ENCODE measurements around the gene RASIP1.
"Not testable (repeated sequence)": the region's sequence is repeated elsewhere in the genome, so short reads cannot be mapped to it uniquely, and the experiment has no call there.

The RASIP1 gene

GRCh38 chr19:48734625-48735024 is 5.8 kb downstream of the RASIP1 start:
- DNase-seq (ENCODE audit: low read depth): no peak

DNA sequence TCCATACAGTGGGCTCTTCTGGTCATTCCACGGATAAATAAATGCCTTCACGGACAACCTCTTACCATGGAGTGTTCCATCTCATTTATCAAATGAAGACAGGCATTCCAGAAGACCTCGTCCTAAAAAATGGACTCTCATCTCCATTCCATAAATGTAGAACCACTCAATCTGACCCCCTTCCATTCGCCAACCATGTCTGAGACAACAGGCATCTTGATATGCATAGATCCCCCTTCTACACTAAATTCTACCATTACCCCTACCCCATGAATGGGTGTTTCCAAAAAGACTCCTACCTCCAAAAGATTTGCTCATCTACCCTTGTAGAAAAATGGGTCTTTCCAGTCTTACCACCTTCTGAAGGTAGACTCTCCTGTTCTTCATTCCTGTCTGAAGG is 9.0 kb downstream of the RASIP1 start:
- DNase-seq (ENCODE audit: low read depth): no peak

GRCh38 chr19:48728911-48729664 is 11.3 kb downstream of the RASIP1 start:
- DNase-seq (ENCODE audit: low read depth): no peak

GRCh38 chr19:48726556-48726955 is 13.9 kb downstream of the RASIP1 start:
- DNase-seq (ENCODE audit: low read depth): no peak

DNA sequence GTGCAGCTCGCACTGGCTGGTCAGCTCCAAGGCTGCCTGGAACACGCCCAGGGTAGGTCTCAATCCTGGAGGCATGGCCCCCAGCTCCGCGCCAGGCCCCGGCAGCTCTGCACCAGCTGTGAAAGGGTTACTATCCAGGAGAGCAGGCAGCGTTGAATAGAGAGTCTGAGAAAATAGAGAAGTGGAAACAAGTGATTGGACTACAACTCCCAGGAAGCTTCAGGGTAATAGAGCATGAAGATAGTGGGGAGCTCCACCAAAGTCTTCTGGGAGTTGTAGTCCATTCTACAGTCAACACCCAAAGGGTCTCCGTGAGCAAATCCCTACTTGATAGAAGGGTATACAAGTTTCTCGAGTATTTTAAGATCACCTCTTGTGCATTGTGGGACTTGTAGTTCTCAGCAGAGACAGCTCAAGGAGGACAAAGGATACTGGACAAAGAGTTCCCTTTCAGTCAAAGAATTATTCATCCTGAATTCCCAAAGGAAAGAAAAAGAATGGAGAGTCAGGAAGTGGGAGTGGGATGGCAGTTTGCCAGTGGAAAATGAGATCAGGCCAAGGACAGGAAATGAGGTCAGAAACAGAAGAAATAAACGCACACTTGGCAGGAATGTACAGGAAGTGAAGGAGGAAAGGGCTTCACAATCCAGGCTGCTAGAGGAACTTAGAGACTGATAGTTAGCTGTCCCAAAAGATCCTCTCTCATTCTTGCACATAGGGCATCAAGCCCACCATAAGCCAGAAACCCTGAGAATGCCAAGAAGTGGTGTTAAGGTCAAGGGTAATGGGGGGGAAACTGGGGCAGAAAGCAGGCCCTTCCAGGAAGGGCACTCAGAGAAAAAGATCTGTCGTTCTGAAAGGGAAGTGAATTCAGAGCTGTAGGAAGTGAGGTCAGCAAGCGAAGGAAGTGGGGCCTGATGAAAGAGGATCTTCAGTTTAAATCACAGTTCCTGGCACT is 15.3 kb downstream of the RASIP1 start:
- no peak for DNase-seq (ENCODE audit: low read depth)

- no peak for DNase-seq (ENCODE audit: low read depth)
These were observed 18.2 kb downstream of the RASIP1 start for GRCh38 chr19:48722196-48722708.

GRCh38 chr19:48720613-48721296 is 19.7 kb downstream of the RASIP1 start:
- DNase-seq (ENCODE audit: low read depth): peak; percentile 86

GRCh38 chr19:48720251-48720612 is 20.2 kb downstream of the RASIP1 start:
- no peak for DNase-seq (ENCODE audit: low read depth)

- no peak for DNase-seq (ENCODE audit: low read depth)
These were observed 20.9 kb downstream of the RASIP1 start, which contains the start of gene MAMSTR for GRCh38 chr19:48719263-48720171. Gene MAMSTR (minus strand): TSS chr19:48719725. CDS start chr19:48719031, 694 bp downstream.

GRCh38 chr19:48718711-48719231 is 21.6 kb downstream of the RASIP1 start:
- no peak for DNase-seq (ENCODE audit: low read depth)

GRCh38 chr19:48718106-48718505 is 22.3 kb downstream of the RASIP1 start:
- DNase-seq (ENCODE audit: low read depth): not testable (repeated sequence)

GRCh38 chr19:48716562-48717291 is 23.7 kb downstream of the RASIP1 start:
- DNase-seq (ENCODE audit: low read depth): no peak

GRCh38 chr19:48715681-48716171 is 24.7 kb downstream of the RASIP1 start:
- no peak for DNase-seq (ENCODE audit: low read depth)

- no peak for DNase-seq (ENCODE audit: low read depth)
These were observed 25.4 kb downstream of the RASIP1 start for GRCh38 chr19:48714759-48715675.

DNA sequence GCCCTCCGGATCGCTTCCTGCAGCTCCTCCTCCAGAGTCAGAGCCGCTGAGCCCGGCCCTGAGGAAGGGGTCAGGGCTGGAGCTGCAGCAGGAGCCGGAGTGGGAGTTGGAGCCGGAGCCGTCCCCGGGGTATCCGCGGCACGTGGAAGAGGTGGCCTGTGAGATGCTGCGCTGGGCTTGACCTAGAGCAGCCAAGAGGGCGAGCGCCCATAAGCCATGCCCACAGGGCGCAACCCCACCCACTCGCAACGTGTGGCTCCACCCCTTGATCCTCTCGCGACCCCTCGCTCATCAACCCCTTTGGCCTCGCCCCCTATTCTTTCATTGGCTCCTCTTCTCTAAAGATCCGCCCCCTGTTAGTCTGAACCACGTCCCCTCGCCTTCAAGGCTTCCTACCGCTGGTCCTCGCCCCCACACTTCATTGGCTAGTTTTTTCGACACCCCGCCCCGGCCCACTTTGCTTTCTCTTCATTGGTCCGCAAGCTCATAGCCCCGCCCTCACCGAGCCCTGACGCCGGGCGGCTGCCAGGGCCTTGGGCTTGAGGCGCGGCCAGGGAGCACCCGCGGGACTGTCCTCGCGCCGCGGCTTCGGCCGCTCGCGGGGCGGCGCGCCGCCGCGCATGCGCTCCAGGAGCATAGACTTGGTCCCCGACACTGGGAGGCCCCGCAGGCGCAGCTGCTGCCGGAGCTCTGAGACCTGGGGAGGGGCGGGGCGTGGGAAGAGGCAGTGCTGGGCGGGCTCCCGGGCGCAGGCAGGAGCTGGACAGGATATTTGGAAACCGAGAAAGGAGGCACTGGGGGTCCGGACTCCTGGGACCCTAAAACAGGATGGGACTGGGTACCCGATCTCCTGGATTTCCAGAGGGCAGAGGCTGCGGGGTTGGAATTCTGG is 26.3 kb downstream of the RASIP1 start:
- peak; percentile 94 for DNase-seq (ENCODE audit: low read depth)

- no peak for DNase-seq (ENCODE audit: low read depth)
These were observed 27.2 kb downstream of the RASIP1 start for GRCh38 chr19:48713041-48713863.

DNA sequence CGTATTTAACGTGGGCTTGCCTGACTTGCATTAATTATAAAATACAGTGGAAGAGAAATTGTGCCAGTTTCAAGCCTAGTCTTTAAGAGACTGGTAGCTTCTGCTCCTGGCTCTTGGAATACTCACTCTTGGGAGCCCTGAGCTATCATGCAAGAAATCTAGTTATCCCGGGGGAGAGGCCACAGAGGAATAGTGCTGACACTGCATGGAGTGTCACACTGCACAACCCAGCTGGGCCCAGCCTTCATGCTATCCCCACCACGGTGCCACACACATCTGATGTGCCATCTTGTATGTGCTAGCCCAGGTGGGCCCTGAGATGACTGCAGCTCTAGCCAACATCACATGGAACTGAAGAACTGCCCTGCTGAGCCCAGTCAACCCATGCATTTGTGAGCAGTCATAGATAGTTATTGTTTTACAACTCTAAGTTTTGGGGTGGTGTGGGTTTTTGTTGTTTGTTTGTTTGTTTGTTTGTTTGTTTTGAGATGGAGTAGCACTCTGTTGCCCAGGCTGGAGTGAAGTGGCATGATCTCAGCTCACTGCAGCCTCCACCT is 29.2 kb downstream of the RASIP1 start:
- DNase-seq (ENCODE audit: low read depth): no peak
